PC-9 (cell line): ENCODE measurements around the gene RYR3. TPM values are rescaled to one million over a fixed set of nuclear protein-coding genes. Genes with fewer than 3 reads are reported as not detected.

ENCODE experiments used
- BruUV-seq: library from RNA; stranded (reverse); fragments of 400-500 nt; replicated peaks from 2 replicates; lab custom pipeline; 2021; lab: Mats Ljungman, UMichigan
- CTCF ChIA-PET: fragments of 300-600 bp; sonication (Branson Sonifier 250); formaldehyde crosslinking; loops from one replicate; lab custom pipeline; 2022; ENCODE audit warnings: antibody characterized with exemption; lab: Charles Lee
- POLR2A ChIA-PET: fragments of 300-600 bp; sonication (Branson Sonifier 250); formaldehyde crosslinking; loops from one replicate; lab custom pipeline; 2022; ENCODE audit warnings: antibody characterized with exemption; ENCODE audit not compliant: unreplicated experiment; lab: Charles Lee
- DNase-seq, 2 experiments: peaks; one replicate each; pipeline versions ENCODE4 v3.0.0 to v3.0.0-alpha.2; 2015 to 2022; ENCODE audit warnings: mixed read lengths in 1 of 2
- H2AFZ ChIP-seq: fragments of 200-600 bp; sonication (generic); 2 replicates; pipeline ENCODE4 v1.8.1; 2017; ENCODE audit warnings: antibody characterized with exemption
- H3F3A ChIP-seq: fragments of 200-600 bp; sonication (generic); 2 replicates; pipeline ENCODE4 v1.8.1; 2017; ENCODE audit warnings: antibody characterized with exemption, mild to moderate bottlenecking, low read depth; ENCODE audit not compliant: insufficient read depth
- H3K27ac ChIP-seq: fragments of 200-600 bp; sonication (generic); 2 replicates; pipeline ENCODE4 v1.6.1; 2016; ENCODE audit warnings: mixed run types
- H3K27me3 ChIP-seq: fragments of 200-600 bp; sonication (generic); 2 replicates; pipeline ENCODE4 v1.6.1; 2016; ENCODE audit warnings: low read depth, mixed run types; ENCODE audit not compliant: insufficient read depth
- H3K36me3 ChIP-seq: fragments of 200-600 bp; sonication (generic); 2 replicates; pipeline ENCODE4 v1.6.1; 2016; ENCODE audit warnings: low read depth, mixed run types
- H3K4me1 ChIP-seq: fragments of 200-600 bp; sonication (generic); replicated peaks from 2 replicates; pipeline ENCODE4 v1.6.1; 2016; ENCODE audit warnings: mixed run types; ENCODE audit not compliant: insufficient read depth
- H3K4me2 ChIP-seq: fragments of 200-600 bp; sonication (generic); 2 replicates; pipeline ENCODE4 v1.6.1; 2017; ENCODE audit warnings: mixed run types
- H3K4me3 ChIP-seq: fragments of 200-600 bp; sonication (generic); 2 replicates; pipeline ENCODE4 v1.6.1; 2016; ENCODE audit warnings: mixed run types
- H3K79me2 ChIP-seq: fragments of 200-600 bp; sonication (generic); 2 replicates; pipeline ENCODE4 v1.6.1; 2017; ENCODE audit warnings: low read depth, mixed run types
- H3K9me2 ChIP-seq: fragments of 200-600 bp; sonication (generic); 2 replicates; pipeline ENCODE4 v1.8.1; 2017; ENCODE audit warnings: mild to moderate bottlenecking; ENCODE audit not compliant: insufficient read depth
- H3K9me3 ChIP-seq: fragments of 200-600 bp; sonication (generic); 2 replicates; pipeline ENCODE4 v1.8.1; 2016; ENCODE audit warnings: low read depth; ENCODE audit not compliant: insufficient read depth
- H4K20me1 ChIP-seq: fragments of 200-600 bp; sonication (generic); 2 replicates; pipeline ENCODE4 v1.8.1; 2017; ENCODE audit not compliant: insufficient read depth
- EZH2 ChIP-seq: fragments of 200-600 bp; sonication (generic); IDR thresholded peaks from 2 replicates; pipeline ENCODE4 v1.8.0; 2017; ENCODE audit warnings: antibody characterized with exemption, low read depth
- intact Hi-C: fragments of 100-400 bp; cut with micrococcal nuclease; formaldehyde crosslinking; loops from one replicate; pipeline ENCODE4 v1.10.0; 2022; ENCODE audit not compliant: unreplicated experiment
- total RNA-seq: library from RNA; stranded (reverse); gene quantifications from 2 replicates; pipeline ENCODE4 v1.2.3, GENCODE V29; 2021
- TF ChIP-seq, protein P1 (sequence below): fragments of 200-600 bp; sonication (generic); conservative IDR thresholded peaks from 2 replicates; pipeline ENCODE4 v1.6.1; 2017; ENCODE audit warnings: mixed run types, antibody characterized with exemption, mild to moderate bottlenecking, moderate library complexity

The RYR3 gene
- total RNA-seq, 1 experiment from 2014 or later: 0.15 TPM

- ChIA-PET POLR2A (no interaction called here), CTCF (no interaction called here)
- no peak for TF ChIP-seq EZH2
- TF ChIP-seq, protein P1, sequence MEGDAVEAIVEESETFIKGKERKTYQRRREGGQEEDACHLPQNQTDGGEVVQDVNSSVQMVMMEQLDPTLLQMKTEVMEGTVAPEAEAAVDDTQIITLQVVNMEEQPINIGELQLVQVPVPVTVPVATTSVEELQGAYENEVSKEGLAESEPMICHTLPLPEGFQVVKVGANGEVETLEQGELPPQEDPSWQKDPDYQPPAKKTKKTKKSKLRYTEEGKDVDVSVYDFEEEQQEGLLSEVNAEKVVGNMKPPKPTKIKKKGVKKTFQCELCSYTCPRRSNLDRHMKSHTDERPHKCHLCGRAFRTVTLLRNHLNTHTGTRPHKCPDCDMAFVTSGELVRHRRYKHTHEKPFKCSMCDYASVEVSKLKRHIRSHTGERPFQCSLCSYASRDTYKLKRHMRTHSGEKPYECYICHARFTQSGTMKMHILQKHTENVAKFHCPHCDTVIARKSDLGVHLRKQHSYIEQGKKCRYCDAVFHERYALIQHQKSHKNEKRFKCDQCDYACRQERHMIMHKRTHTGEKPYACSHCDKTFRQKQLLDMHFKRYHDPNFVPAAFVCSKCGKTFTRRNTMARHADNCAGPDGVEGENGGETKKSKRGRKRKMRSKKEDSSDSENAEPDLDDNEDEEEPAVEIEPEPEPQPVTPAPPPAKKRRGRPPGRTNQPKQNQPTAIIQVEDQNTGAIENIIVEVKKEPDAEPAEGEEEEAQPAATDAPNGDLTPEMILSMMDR: no peak
- H3K27ac ChIP-seq: no peak overlapping the region
- no peaks in the 10 kb centered on the region for H3K4me1 ChIP-seq
- H3K79me2 ChIP-seq: no peaks in the 10 kb centered on the region
- no peak for DNase-seq
- H3K9me2 ChIP-seq: no peaks in the 10 kb centered on the region
- no peaks in the 10 kb centered on the region for H4K20me1 ChIP-seq
- H3K9me3 ChIP-seq: no peaks in the 10 kb centered on the region
- intact Hi-C loops: no loop called here
- no peaks in the 10 kb centered on the region for H3K36me3 ChIP-seq
- H3K4me2 ChIP-seq: no peak overlapping the region
- no peak overlapping the region for H3K4me3 ChIP-seq
- no peaks in the 10 kb centered on the region for H3K27me3 ChIP-seq
- H3F3A ChIP-seq: no peaks in the 10 kb centered on the region
- no peak overlapping the region for H2AFZ ChIP-seq
- BruUV-seq: no TSS peak
Observed at GRCh38 chr15:33553157-33553556, 242.4 kb downstream of the RYR3 start.

GRCh38 chr15:33559207-33559890 lies 248.6 kb downstream of the RYR3 start:
- Histone ChIP-seq H3K27ac (no peak overlapping the region), H3K9me2 (no peaks in the 10 kb centered on the region), H3K79me2 (no peaks in the 10 kb centered on the region), H3F3A (no peaks in the 10 kb centered on the region), H3K4me3 (no peak overlapping the region), H3K27me3 (no peaks in the 10 kb centered on the region), H2AFZ (no peak overlapping the region), H3K4me1 (no peaks in the 10 kb centered on the region), H3K36me3 (no peaks in the 10 kb centered on the region), H3K4me2 (no peak overlapping the region), H4K20me1 (no peaks in the 10 kb centered on the region), H3K9me3 (no peaks in the 10 kb centered on the region)
- TF ChIP-seq, protein P1: no peak
- TF ChIP-seq EZH2: no peak
- POLR2A ChIA-PET: no interaction called here
- CTCF ChIA-PET: no interaction called here
- BruUV-seq: no TSS peak
- no peak for DNase-seq
- intact Hi-C loops: no loop called here

DNA sequence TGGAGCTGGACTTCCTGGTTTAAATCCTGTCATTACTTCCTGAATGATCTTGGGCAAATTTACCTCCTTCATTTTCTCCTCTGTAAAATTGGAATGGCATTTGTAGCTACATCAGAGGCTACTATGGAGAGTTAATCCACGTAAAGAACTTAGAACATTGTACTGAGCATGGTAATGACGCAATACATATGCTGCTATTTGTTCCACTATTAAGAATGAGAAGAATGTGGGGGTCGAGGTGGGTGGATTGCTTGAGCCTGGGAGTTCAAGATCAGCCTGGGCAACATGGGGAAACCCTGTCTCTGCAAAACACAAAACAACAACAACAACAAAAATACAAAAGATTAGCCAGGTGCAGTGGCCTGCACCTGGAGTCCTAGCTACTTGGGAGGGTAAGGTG lies 250.6 kb downstream of the RYR3 start:
- no peaks in the 10 kb centered on the region for H4K20me1 ChIP-seq
- no TSS peak for BruUV-seq
- intact Hi-C loops: no loop called here
- no peak overlapping the region for H2AFZ ChIP-seq
- DNase-seq: no peak
- ChIA-PET POLR2A (no interaction called here), CTCF (no interaction called here)
- no peaks in the 10 kb centered on the region for H3K27me3 ChIP-seq
- no peaks in the 10 kb centered on the region for H3K9me3 ChIP-seq
- no peak overlapping the region for H3K4me3 ChIP-seq
- no peaks in the 10 kb centered on the region for H3K36me3 ChIP-seq
- no peak overlapping the region for H3K27ac ChIP-seq
- H3K79me2 ChIP-seq: no peaks in the 10 kb centered on the region
- no peaks in the 10 kb centered on the region for H3F3A ChIP-seq
- no peaks in the 10 kb centered on the region for H3K9me2 ChIP-seq
- no peaks in the 10 kb centered on the region for H3K4me1 ChIP-seq
- TF ChIP-seq, protein P1: no peak
- no peak for TF ChIP-seq EZH2
- H3K4me2 ChIP-seq: no peak overlapping the region
